Liver (tissue), 9 donors: ENCODE data around the gene CHSY1. TPM values are rescaled to one million over a fixed set of nuclear protein-coding genes. Genes with fewer than 3 reads are reported as not detected.

Source experiments
- DNase-seq: peaks from one replicate; pipeline ENCODE4 v3.0.0-alpha.2; 2017; ENCODE audit warnings: low spot score
- H3K27ac ChIP-seq, 2 donors: one replicate each; pipeline ENCODE4 v1.7.0; 2013; ENCODE audit warnings: inconsistent platforms in 2 of 2, low read length in 2 of 2, control low read depth in 1 of 2, low read depth in 1 of 2, mild to moderate bottlenecking in 1 of 2
- H3K27me3 ChIP-seq, 4 donors: one replicate each; pipeline versions ENCODE4 v1.6.1 to v1.7.0; 2013; ENCODE audit warnings: low read length in 3 of 4, inconsistent platforms in 1 of 4, mild to moderate bottlenecking in 1 of 4, moderate library complexity in 1 of 4; ENCODE audit not compliant: control insufficient read depth in 4 of 4, insufficient read depth in 4 of 4
- H3K36me3 ChIP-seq, 4 donors: one replicate each; pipeline versions ENCODE4 v1.6.1 to v1.7.0; 2013; ENCODE audit warnings: low read length in 3 of 4, mild to moderate bottlenecking in 3 of 4, low read depth in 1 of 4, moderate library complexity in 1 of 4; ENCODE audit not compliant: control insufficient read depth in 4 of 4, insufficient read depth in 3 of 4
- H3K4me1 ChIP-seq, 4 donors: one replicate each; pipeline versions ENCODE4 v1.6.1 to v1.7.0; 2013; ENCODE audit warnings: low read length in 3 of 4, mild to moderate bottlenecking in 3 of 4, moderate library complexity in 1 of 4; ENCODE audit not compliant: control insufficient read depth in 4 of 4, insufficient read depth in 4 of 4
- H3K4me3 ChIP-seq, 3 donors: one replicate each; pipeline versions ENCODE4 v1.6.1 to v1.7.0; 2013; ENCODE audit warnings: low read length in 3 of 3, control low read depth in 1 of 3, low read depth in 1 of 3, mild to moderate bottlenecking in 1 of 3
- H3K9ac ChIP-seq, 2 donors: one replicate each; pipeline ENCODE4 v1.7.0; 2013; ENCODE audit warnings: low read length in 2 of 2, mild to moderate bottlenecking in 2 of 2, moderate library complexity in 2 of 2, control low read depth in 1 of 2, low read depth in 1 of 2
- H3K9me3 ChIP-seq, 4 donors: one replicate each; pipeline versions ENCODE4 v1.6.1 to v1.7.0; 2013; ENCODE audit warnings: low read length in 3 of 4; ENCODE audit not compliant: control insufficient read depth in 4 of 4
- EGR1 ChIP-seq, 2 donors: IDR thresholded peaks; 2 replicates each; pipeline ENCODE4 v1.6.1; 2016 to 2018; ENCODE audit warnings: antibody characterized with exemption in 2 of 2, low read depth in 2 of 2
- FOXA1 ChIP-seq: IDR thresholded peaks from 2 replicates; pipeline ENCODE4 v1.6.1; 2016; ENCODE audit warnings: antibody characterized with exemption
- FOXA2 ChIP-seq: IDR thresholded peaks from 2 replicates; pipeline ENCODE4 v1.6.1; 2016; ENCODE audit warnings: antibody characterized with exemption
- GABPA ChIP-seq, 2 donors: IDR thresholded peaks in 1 of 2; conservative IDR thresholded peaks in 1 of 2; 2 replicates each; pipeline ENCODE4 v1.6.1; 2016; ENCODE audit warnings: antibody characterized with exemption in 2 of 2, mild to moderate bottlenecking in 1 of 2, moderate library complexity in 1 of 2
- NR2F2 ChIP-seq: IDR thresholded peaks from 2 replicates; pipeline ENCODE4 v1.6.1; 2016; ENCODE audit warnings: antibody characterized with exemption
- SP1 ChIP-seq: IDR thresholded peaks from 2 replicates; pipeline ENCODE4 v1.6.1; 2018; ENCODE audit warnings: antibody characterized with exemption, mild to moderate bottlenecking
- TAF1 ChIP-seq: conservative IDR thresholded peaks from 2 replicates; pipeline ENCODE4 v1.6.1; 2016; ENCODE audit warnings: antibody characterized with exemption, mild to moderate bottlenecking
- YY1 ChIP-seq: IDR thresholded peaks from 2 replicates; pipeline ENCODE4 v1.6.1; 2016; ENCODE audit warnings: antibody characterized with exemption, mild to moderate bottlenecking
- WGBS: extraction: QIAGEN DNeasy Blood & Tissue Kit; methylation state at CpG from one replicate; pipeline ENCODE4 v1.1.7; 2013; 5-methylcytosine and 5-hydroxymethylcytosine counted together
- polyA plus RNA-seq, 2 donors: library from polyadenylated mRNA; stranded (reverse) in 1 of 2; unstranded in 1 of 2; fragments of 200-250 nt in 1 of 2; fragments of >200 nt in 1 of 2; fragmentation: Nextera tagmentation in 1 of 2; extraction: Ambion mirVana in 1 of 2; gene quantifications; one replicate each; pipeline versions ENCODE4 v1.2.1 to v1.2.3, GENCODE V29; 2013 to 2015
- total RNA-seq, 2 donors: library from RNA; depleted of rRNA; stranded (reverse); fragments of >200 nt; gene quantifications; one replicate each; pipeline ENCODE4 v1.2.3, GENCODE V29; 2014
- TF ChIP-seq, protein P1 (sequence below): IDR thresholded peaks from 2 replicates; pipeline ENCODE4 v1.6.1; 2016; ENCODE audit warnings: antibody characterized with exemption
- TF ChIP-seq, protein P2 (sequence below): fragments of 150-350 bp; IDR thresholded peaks from 2 replicates; pipeline ENCODE4 v1.5.1; 2017; ENCODE audit warnings: improper control_type of control experiment, low read depth, low read length; ENCODE audit not compliant: missing input control
- TF ChIP-seq, protein P3 (sequence below): IDR thresholded peaks from 2 replicates; pipeline ENCODE4 v1.6.1; 2016; ENCODE audit warnings: antibody characterized with exemption, mild to moderate bottlenecking
- TF ChIP-seq, protein P4 (sequence below): IDR thresholded peaks from 2 replicates; pipeline ENCODE4 v1.6.1; 2016; ENCODE audit warnings: antibody characterized with exemption
- donor health status: healthy.
- donor health status: healthy.
- donor health status: healthy.
- donor health status: healthy.
- donor health status: healthy.

CHSY1 gene
- total and polyA plus RNA-seq, 4 donors = 1.4 to 12.3 (median 6.6) TPM

DNA sequence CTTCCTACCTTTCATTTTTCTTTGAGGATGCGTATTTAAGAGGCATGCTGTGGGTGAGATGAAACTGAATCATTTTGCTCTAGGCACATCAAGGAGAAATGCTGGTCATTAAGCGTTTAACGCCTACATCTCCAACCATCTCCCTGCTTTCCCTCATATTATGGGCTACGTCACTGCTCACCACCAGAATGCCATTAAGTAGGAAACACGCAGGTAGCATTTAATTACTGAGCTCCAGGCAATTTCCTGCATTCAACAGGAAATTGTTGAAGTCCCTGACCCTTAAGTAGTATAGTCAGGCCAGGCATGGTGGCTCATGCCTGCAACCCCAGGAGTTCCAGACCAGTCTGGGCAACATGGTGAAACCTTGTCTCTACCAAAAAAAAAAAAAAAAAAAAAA lies 66.1 kb downstream of the CHSY1 start (continued):
- TF ChIP-seq FOXA2 (no peak), NR2F2 (no peak)
- TF ChIP-seq, protein P1, sequence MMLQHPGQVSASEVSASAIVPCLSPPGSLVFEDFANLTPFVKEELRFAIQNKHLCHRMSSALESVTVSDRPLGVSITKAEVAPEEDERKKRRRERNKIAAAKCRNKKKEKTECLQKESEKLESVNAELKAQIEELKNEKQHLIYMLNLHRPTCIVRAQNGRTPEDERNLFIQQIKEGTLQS = no peak

DNA sequence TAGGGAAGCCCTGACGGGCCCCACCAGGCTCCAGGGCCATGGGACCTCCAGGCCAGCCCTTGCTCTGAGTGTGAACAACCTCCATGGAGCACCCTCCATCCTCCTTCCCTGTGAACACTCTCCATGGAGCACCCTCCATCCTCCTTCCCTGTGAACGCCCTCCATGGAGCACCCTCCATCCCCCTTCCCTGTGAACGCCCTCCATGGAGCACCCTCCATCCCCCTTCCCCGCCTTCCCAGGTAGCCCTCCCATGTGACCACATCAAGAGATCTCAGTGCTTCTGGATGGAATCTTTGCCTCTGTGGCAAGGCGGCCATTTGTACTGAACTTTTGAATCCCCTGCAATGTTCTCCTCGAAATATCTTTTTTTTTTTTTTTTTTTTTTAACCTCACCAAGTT lies 66.5 kb downstream of the CHSY1 start:
- TF ChIP-seq FOXA1 (no peak), GABPA (IDR thresholded peaks at IDR 0.05 in 1 of 2, conservative IDR thresholded peaks at IDR 0.05 in 1 of 2) (no peak), EGR1 (IDR thresholded peaks at IDR 0.05; ENCODE audit: low read depth in 2 of 2) (no peak)
- TF ChIP-seq, protein P2, sequence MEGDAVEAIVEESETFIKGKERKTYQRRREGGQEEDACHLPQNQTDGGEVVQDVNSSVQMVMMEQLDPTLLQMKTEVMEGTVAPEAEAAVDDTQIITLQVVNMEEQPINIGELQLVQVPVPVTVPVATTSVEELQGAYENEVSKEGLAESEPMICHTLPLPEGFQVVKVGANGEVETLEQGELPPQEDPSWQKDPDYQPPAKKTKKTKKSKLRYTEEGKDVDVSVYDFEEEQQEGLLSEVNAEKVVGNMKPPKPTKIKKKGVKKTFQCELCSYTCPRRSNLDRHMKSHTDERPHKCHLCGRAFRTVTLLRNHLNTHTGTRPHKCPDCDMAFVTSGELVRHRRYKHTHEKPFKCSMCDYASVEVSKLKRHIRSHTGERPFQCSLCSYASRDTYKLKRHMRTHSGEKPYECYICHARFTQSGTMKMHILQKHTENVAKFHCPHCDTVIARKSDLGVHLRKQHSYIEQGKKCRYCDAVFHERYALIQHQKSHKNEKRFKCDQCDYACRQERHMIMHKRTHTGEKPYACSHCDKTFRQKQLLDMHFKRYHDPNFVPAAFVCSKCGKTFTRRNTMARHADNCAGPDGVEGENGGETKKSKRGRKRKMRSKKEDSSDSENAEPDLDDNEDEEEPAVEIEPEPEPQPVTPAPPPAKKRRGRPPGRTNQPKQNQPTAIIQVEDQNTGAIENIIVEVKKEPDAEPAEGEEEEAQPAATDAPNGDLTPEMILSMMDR = no peak
- Histone ChIP-seq H3K4me3 (no peak overlapping the region), H3K4me1 (no peaks in the 10 kb centered on the region), H3K9ac (no peak overlapping the region), H3K27me3 (no peaks in the 10 kb centered on the region), H3K27ac (peak overlapping the region; percentile 19 to 40), H3K36me3 (no peaks in the 10 kb centered on the region), H3K9me3 (no peaks in the 10 kb centered on the region)
- DNase-seq = no peak
- 94% methylated on average over 6 of the region's 6 CpGs for WGBS

DNA sequence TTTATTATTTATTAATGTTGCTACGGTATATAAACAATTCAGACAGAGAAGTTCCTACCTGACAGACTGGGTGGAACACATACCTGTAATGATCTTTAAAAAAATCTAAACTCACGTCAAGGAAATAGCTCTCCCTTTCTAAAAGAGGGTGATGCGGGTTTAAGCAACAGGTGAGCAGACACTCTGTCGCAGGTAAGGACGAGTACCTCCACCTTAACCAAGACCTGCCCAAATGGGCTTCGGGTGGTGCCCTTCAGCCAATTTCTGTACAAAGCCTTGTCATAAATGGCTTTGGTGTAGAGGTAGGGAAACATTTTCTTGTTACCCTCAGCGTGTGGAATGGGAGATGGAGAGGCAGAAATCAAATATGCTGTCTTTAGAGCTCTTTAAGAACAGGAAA lies 67.0 kb downstream of the CHSY1 start:
- 95% methylated on average over 7 of the region's 7 CpGs for WGBS

More for the DNA sequence above, 67.0 kb downstream of the CHSY1 start:
- H3K27me3 ChIP-seq = no peaks in the 10 kb centered on the region
- H3K4me1 ChIP-seq = no peaks in the 10 kb centered on the region
- H3K9ac ChIP-seq = no peak overlapping the region
- no peak for TF ChIP-seq TAF1
- no peak for TF ChIP-seq NR2F2
- TF ChIP-seq, protein P3, sequence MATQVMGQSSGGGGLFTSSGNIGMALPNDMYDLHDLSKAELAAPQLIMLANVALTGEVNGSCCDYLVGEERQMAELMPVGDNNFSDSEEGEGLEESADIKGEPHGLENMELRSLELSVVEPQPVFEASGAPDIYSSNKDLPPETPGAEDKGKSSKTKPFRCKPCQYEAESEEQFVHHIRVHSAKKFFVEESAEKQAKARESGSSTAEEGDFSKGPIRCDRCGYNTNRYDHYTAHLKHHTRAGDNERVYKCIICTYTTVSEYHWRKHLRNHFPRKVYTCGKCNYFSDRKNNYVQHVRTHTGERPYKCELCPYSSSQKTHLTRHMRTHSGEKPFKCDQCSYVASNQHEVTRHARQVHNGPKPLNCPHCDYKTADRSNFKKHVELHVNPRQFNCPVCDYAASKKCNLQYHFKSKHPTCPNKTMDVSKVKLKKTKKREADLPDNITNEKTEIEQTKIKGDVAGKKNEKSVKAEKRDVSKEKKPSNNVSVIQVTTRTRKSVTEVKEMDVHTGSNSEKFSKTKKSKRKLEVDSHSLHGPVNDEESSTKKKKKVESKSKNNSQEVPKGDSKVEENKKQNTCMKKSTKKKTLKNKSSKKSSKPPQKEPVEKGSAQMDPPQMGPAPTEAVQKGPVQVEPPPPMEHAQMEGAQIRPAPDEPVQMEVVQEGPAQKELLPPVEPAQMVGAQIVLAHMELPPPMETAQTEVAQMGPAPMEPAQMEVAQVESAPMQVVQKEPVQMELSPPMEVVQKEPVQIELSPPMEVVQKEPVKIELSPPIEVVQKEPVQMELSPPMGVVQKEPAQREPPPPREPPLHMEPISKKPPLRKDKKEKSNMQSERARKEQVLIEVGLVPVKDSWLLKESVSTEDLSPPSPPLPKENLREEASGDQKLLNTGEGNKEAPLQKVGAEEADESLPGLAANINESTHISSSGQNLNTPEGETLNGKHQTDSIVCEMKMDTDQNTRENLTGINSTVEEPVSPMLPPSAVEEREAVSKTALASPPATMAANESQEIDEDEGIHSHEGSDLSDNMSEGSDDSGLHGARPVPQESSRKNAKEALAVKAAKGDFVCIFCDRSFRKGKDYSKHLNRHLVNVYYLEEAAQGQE = no peak
- TF ChIP-seq, protein P4, sequence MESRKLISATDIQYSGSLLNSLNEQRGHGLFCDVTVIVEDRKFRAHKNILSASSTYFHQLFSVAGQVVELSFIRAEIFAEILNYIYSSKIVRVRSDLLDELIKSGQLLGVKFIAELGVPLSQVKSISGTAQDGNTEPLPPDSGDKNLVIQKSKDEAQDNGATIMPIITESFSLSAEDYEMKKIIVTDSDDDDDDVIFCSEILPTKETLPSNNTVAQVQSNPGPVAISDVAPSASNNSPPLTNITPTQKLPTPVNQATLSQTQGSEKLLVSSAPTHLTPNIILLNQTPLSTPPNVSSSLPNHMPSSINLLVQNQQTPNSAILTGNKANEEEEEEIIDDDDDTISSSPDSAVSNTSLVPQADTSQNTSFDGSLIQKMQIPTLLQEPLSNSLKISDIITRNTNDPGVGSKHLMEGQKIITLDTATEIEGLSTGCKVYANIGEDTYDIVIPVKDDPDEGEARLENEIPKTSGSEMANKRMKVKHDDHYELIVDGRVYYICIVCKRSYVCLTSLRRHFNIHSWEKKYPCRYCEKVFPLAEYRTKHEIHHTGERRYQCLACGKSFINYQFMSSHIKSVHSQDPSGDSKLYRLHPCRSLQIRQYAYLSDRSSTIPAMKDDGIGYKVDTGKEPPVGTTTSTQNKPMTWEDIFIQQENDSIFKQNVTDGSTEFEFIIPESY = no peak
- no peak for TF ChIP-seq SP1
- no peak for TF ChIP-seq YY1
- TF ChIP-seq, protein P1 = no peak
- peak overlapping the region in 1 of 2 donors; percentile 19 for H3K27ac ChIP-seq
- H3K36me3 ChIP-seq = no peaks in the 10 kb centered on the region
- H3K4me3 ChIP-seq = no peak overlapping the region
- no peak for DNase-seq
- H3K9me3 ChIP-seq = no peaks in the 10 kb centered on the region
